Prostate gland (tissue), 2 donors: ENCODE results near the gene JMJD4.

ENCODE experiments used
- POLR2A ChIP-seq: fragments of 450-650 bp; IDR thresholded peaks from one replicate; pipeline ENCODE4 v1.6.1; 2016; ENCODE audit warnings: antibody characterized with exemption, mild to moderate bottlenecking
- POLR2AphosphoS5 ChIP-seq: sonication (generic); formaldehyde crosslinking; IDR thresholded peaks from one replicate; pipeline ENCODE4 v1.6.1; 2017; ENCODE audit warnings: antibody characterized with exemption
- TF ChIP-seq, protein P1 (sequence below), 4 experiments: fragments of 200-600 bp in 2 of 4; fragments of 450-650 bp in 2 of 4; sonication (generic) in 2 of 4; IDR thresholded peaks; 1 replicate in 3 of 4; 2 replicates in 1 of 4; pipeline ENCODE4 v1.5.1; 2016 to 2019; ENCODE audit warnings: antibody characterized with exemption in 4 of 4, mild to moderate bottlenecking in 2 of 4, moderate library complexity in 2 of 4

DNA sequence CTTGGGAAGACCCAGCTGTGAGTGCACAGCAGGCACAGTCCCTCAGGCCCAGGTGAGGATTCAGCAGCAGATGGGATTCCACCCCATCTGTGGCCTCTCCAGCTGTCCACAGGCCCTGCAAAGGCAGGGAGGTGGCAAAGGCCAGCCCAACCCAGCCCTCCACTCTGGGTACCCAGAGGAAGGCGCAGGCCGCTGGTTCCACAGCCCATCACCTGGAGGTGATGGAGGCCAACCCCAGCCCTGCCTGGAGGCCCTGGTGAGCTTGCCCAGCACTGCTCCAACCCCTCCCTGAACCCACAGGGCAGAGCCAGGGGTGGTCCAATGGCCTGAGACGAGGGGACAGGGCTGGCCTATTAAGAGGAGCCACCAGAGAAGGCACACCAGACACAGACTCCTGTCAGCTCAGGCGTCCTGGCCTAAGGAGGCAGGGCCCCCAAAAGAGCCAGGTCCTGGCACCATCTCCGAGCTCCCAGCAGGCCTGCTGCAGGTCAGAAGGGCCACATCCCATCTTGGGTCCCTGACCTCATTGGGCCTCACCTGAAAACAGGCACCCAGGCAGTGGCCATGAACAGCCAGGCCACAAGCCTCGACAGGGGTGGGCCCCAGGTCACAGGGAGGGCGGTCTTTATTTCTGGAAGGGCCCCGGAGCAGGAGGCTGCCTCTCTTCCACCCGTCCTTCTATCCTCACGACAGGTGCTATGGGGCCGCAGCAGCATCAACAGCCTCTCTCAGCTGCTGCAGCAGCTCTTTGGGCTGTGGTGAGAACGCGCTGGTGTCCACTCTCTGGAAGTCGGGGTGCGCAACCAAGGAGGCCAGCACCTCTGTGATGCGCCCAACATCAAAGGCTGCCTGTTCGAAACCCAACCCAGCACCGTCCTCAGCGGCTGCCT is 3.2 kb downstream of the JMJD4 start:
- TF ChIP-seq, protein P1, sequence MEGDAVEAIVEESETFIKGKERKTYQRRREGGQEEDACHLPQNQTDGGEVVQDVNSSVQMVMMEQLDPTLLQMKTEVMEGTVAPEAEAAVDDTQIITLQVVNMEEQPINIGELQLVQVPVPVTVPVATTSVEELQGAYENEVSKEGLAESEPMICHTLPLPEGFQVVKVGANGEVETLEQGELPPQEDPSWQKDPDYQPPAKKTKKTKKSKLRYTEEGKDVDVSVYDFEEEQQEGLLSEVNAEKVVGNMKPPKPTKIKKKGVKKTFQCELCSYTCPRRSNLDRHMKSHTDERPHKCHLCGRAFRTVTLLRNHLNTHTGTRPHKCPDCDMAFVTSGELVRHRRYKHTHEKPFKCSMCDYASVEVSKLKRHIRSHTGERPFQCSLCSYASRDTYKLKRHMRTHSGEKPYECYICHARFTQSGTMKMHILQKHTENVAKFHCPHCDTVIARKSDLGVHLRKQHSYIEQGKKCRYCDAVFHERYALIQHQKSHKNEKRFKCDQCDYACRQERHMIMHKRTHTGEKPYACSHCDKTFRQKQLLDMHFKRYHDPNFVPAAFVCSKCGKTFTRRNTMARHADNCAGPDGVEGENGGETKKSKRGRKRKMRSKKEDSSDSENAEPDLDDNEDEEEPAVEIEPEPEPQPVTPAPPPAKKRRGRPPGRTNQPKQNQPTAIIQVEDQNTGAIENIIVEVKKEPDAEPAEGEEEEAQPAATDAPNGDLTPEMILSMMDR (IDR thresholded peaks at IDR 0.05), result no peak
- TF ChIP-seq POLR2AphosphoS5 (no peak), POLR2A (no peak)
